HG02763 (cell line): Measurements from ENCODE around the gene ABCF1.
"Not testable (repeated sequence)": the region's sequence is repeated elsewhere in the genome, so short reads cannot be mapped to it uniquely, and the experiment has no call there.

ENCODE experiments used
- ATAC-seq: cut with Tn5 transposase; IDR thresholded peaks from one replicate; pipeline ENCODE4 v1.9.1; 2021; ENCODE audit warnings: mild to moderate bottlenecking, moderate library complexity; ENCODE audit not compliant: unreplicated experiment

The ABCF1 gene

DNA sequence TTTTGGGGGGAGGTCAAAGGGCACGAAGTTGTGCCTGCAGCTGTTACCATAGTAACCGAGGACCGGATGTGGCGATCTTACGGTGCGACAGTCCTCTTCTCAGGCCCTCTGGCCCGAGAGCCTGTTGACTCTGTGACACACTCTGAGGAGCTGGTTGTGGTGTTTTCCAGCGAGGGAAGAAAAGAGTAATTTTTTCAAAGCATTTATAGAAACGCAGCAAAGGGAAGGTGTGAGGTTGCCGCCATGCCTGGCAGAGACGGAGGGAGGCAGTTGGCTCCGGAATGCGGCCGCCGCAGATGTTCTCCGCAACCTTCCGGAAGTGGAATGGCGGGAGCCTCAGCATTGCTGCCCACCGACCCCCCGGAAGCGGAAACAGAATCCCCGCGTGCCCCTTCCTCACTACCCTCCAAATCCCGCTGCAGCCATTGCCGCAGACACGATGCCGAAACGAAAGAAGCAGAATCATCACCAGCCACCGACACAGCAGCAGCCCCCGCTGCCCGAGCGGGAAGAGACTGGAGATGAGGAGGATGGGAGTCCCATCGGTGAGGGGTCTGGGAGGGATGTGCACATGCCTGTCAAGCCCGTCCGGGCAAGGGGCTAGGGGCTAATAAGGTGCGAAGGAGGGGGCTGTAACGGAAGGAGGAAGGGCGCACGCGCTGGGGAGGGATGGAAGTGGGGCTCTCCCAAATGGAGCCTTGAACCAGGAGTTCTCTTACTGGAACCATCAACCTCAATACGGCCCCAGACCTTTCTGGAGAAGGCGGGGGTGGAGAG is 14.1 kb upstream of the ABCF1 start, which contains the start of gene PRR3:
Gene PRR3, plus strand, starts transcription at position 390 of the 777 bp plus-strand sequence. Its CDS starts 50 bp downstream, at position 440.
- ATAC-seq, result peak; percentile 45

DNA sequence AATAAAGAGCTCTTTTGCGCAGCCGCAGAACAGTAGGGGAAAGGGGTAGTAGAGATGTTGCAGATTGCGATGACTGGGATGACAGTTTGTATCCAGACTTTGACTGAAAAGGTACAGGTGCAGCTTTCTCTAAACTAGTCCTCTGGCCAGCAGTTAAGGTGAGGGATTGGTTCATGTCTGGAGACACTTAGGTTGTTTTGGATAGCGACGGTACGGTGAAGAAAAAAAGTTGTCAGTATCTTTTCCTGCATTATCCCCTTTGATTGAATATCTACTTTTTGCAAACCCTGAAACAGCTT is 13.6 kb upstream of the ABCF1 start:
- ATAC-seq, result no peak

DNA sequence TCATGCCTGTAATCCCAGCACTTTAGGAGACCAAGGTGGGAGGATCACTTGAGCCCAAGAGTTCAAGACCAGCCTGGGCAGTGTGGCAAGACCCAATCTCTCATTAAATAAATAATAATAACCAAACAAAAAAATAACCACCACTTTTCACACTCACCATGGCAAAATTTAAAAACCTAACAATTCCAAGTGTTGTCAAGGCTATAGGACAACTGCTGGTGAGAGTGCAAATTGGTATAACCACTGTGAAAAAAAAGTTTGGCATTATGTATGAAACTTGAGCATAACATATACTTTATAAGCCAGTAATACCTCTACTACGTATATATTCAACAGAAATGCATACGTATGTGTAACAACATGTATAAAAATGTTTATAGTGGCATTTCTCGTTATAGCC is 10.3 kb upstream of the ABCF1 start:
- no peak for ATAC-seq

DNA sequence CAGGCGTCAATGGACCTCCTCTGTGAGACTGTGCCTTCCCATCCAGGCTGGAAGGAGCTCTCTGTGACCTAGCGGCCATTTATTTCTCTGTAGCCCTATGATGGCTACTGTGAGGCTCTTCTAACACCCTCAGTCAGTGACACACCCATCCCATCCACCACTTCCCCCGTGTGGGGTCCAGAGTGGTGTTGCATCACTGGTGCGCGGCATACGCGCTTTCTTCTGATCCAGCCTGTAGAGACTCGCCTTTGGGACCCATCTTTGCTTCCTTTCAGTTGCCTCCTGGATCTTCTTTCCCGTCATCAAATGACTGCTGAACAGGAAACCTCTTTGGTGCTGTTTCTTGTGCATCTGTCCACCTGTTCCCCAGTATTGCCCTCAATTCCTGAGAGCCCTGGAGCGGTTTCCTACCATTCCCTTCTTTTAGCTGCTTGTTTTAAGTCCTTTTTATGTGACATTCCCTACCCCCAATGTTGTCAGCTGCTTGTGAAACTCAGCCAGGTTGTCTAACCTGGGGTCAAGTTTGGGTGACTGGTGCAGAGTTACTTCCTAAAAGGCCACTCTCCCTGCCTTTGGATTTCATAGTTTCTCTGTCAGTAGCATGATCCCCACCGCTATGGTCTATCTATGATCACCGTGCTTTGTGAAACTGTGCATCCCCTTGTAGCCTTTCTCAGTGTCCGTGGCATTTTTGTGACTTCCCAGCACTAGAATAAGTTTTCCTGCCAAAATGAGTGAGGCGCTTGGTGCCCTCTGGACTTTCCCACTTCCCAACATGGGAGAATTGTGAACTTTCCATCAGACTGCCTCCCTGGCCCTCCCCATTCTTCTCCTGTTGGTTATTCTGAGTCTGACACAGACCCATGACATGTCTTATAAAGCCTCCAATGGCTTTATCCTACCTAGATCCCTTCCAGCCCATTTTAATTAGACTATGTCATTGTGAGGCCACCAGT is 8.5 kb upstream of the ABCF1 start:
- ATAC-seq, result no peak

DNA sequence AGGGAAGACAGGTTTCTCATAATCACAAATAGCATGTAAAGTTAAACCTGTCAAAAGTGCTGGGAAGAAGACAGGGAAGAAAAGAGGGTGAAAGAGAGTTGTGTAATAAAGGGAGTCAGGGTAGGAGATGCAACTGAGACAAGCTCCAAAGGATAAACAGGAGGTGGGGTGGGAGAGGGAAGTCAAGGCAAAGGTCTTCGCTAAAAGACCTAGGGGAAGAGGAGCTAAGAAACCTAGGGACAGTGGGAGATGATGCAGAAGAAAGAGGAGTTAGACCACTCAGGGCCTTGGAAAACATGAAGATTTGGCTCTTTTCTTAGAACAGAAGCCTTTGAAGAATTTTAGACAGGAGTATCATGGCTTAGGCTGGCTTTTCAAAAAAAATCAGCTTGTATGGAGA is 7.1 kb upstream of the ABCF1 start:
- no peak for ATAC-seq

- no peak for ATAC-seq
Observed at GRCh38 chr6:30565772-30566171, 5.5 kb upstream of the ABCF1 start.

GRCh38 chr6:30568245-30568644 is 3.0 kb upstream of the ABCF1 start:
- ATAC-seq, result no peak

GRCh38 chr6:30570263-30570662 is 979 bp upstream of the ABCF1 start:
- no peak for ATAC-seq

DNA sequence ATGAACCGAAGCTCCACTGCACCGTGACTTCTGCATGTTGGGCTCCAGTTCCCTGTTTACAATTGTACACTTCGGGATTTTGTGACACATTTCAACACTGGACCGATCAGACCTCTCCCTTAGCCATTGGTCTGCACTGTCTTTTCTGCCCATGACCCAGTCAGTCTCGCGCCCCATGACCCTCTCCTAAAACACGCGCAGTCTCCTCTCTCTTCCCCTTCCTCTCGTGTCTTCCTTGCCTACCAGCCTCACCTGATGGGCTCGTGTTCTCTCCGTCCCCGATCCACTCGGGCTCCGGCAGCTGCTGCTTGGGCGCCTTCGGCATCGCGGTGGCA is 535 bp upstream of the ABCF1 start:
- ATAC-seq, result peak; percentile 10

GRCh38 chr6:30571762-30572082 is 480 bp downstream of the ABCF1 start:
- ATAC-seq, result no peak

- no peak for ATAC-seq
Observed at GRCh38 chr6:30572148-30572547, 906 bp downstream of the ABCF1 start.

GRCh38 chr6:30573113-30573512 is 1.9 kb downstream of the ABCF1 start:
- ATAC-seq, result no peak

DNA sequence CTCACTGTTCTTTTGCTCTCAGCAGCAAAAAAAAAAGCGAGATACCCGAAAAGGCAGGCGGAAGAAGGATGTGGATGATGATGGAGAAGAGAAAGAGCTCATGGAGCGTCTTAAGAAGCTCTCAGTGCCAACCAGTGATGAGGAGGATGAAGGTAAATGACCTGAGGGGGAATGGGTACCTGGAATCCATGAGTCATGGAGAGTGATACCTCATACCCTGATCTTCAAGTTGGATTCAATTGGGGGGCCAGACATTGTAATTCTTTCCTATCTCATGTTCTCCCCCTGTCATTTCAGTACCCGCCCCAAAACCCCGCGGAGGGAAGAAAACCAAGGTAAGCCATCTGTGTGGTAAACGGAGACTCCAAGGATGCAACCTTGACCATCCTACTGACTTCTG is 6.8 kb downstream of the ABCF1 start:
- ATAC-seq, result no peak

DNA sequence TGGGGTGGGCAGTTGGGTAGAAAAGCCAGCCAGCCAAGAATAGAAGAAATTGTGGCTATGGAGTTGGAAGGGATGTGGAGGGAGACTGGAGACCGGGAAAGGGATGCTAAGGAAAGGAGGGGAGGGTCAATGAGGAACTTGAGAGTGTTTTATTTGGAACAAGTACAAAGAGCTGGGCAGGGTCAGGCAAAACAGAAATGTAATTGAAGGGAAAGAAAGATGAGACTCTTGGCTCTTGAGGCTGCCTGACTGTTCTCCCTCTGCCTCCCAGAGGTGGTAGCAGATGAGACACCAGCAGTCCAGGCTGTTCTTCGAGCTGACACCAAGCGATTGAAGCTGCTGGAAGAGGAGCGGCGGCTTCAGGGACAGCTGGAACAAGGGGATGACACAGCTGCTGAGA is 12.7 kb downstream of the ABCF1 start:
- ATAC-seq, result no peak

DNA sequence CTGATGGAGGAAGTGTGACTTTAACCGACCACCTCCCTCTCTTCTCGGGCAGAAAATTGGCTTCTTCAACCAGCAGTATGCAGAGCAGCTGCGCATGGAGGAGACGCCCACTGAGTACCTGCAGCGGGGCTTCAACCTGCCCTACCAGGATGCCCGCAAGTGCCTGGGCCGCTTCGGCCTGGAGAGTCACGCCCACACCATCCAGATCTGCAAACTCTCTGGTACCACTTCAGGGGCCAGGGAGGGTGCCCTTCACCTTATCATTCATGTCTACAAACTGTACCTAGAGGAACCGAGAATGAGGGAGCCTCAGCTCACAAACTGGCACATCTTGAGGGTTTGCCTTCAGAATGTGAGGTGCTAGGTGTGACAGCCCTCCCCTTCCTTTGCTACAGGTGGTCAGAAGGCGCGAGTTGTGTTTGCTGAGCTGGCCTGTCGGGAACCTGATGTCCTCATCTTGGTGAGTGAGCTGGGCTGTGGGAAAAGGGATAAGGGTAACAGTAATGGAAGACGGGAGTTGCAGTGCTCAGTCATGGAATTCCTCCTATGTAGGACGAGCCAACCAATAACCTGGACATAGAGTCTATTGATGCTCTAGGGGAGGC is 18.6 kb downstream of the ABCF1 start:
- ATAC-seq, result no peak

DNA sequence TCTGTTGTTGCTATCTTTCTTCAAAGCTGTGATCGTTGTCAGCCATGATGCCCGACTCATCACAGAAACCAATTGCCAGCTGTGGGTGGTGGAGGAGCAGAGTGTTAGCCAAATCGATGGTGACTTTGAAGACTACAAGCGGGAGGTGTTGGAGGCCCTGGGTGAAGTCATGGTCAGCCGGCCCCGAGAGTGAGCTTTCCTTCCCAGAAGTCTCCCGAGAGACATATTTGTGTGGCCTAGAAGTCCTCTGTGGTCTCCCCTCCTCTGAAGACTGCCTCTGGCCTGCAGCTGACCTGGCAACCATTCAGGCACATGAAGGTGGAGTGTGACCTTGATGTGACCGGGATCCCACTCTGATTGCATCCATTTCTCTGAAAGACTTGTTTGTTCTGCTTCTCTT is 19.3 kb downstream of the ABCF1 start:
- no peak for ATAC-seq

DNA sequence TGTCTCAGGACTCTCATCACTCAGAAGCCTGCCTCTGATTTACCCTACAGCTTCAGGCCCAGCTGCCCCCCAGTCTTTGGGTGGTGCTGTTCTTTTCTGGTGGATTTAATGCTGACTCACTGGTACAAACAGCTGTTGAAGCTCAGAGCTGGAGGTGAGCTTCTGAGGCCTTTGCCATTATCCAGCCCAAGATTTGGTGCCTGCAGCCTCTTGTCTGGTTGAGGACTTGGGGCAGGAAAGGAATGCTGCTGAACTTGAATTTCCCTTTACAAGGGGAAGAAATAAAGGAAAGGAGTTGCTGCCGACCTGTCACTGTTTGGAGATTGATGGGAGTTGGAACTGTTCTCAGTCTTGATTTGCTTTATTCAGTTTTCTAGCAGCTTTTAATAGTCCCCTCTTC is 19.8 kb downstream of the ABCF1 start:
- ATAC-seq, result no peak

DNA sequence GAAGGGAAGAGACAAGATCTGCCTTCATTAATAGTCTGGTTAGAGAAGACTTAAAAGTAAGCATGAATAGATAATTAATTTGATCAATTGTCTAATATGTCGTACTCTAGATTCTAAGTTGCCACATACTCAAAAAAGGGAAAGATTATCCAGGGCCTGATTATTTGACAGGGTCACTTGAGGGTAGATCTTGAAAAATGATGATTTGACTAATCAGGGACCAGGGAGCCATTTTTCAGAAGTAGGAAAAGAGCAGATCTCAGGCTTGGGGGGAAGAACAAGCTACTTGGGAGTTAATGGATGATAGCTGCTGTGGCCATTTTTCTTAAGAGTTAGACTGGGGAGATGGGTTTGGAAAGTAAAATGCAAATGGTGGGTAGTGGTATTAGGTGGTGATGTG is 21.0 kb downstream of the ABCF1 start:
- no peak for ATAC-seq

- not testable (repeated sequence) for ATAC-seq
Observed at GRCh38 chr6:30597315-30598144, 26.3 kb downstream of the ABCF1 start.

DNA sequence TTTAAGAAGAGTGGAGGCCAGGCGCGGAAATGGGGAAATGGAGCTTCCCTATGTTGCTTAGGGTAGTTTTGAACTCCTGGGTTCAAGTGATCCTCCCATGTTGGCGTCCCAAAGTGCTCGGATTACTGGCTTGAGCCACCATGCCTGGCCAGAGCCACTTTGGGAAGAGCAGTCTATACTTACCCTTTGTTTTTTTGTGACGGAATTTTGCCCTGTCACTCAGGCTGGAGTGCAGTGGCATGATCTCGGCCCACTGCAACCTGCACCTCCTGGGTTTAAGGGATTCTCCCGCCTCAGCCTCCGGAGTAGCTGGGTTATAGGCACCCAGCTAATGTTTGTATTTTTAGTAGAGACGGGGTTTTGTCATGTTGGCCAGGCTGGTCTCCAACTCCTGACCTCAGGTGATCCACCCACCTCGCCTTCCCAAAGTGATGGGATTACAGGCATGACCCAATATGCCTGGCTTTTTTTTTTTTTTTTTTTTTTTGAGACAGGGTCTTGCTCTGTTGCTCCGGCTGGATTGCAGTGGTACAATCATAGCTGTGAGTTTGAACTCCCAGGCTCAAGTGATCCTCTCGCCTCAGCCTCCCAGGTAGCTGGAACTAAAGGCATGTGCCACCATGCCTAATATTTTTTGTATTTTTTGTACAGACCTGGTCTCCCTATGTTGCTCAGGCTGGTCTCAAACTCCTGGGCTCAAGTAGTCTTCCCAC is 27.8 kb downstream of the ABCF1 start:
- no peak for ATAC-seq
